GM19043 (cell line): ENCODE measurements around the gene ARL6IP1.
"Not testable (repeated sequence)": the region's sequence is repeated elsewhere in the genome, so short reads cannot be mapped to it uniquely, and the experiment has no call there.

Experiments
- ATAC-seq: cut with Tn5 transposase; IDR thresholded peaks from one replicate; pipeline ENCODE4 v1.9.1; 2021; ENCODE audit warnings: low read depth; ENCODE audit not compliant: unreplicated experiment

Gene ARL6IP1

GRCh38 chr16:18800293-18800692, 1.1 kb downstream of the ARL6IP1 start:
- no peak for ATAC-seq

DNA sequence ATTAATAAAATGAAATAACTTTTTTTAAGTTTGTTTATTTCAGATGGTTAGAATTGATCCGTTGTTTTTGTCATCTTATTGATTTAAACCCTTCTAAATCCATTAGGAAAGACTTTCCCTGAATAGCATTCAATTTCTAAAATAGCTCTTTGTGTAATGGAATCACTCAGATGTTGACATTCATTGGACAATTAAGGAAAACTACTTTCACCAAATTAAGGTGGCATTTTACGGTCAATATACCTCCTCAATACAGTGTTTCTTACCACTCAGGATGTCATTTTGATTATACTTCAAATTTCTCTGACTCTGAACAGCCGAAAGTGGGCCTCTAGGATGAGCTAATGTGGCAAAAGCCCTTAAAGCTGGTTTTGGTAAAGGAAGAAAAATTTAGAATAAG, 1.8 kb downstream of the ARL6IP1 start:
- no peak for ATAC-seq

- ATAC-seq: no peak
Measured at GRCh38 chr16:18797746-18798145, 3.6 kb downstream of the ARL6IP1 start.

DNA sequence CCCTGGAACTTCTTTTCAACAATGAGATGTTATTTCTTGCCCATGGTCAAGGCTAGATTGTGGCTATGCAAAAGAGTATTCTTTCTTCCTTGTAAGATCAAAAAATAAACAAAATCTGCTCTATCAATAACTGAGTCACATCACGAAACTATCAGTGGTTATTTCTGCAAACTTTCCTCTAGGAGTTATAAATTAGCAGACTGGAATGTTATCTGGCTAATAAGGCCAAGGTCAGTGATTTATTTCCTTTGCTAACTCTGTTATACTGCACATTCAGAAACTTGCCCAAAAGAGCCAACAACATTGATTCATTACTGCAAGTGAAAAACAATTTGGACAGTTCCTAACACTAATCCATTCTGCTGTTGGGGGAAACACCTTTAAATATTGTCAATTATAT, 5.0 kb downstream of the ARL6IP1 start:
- no peak for ATAC-seq

DNA sequence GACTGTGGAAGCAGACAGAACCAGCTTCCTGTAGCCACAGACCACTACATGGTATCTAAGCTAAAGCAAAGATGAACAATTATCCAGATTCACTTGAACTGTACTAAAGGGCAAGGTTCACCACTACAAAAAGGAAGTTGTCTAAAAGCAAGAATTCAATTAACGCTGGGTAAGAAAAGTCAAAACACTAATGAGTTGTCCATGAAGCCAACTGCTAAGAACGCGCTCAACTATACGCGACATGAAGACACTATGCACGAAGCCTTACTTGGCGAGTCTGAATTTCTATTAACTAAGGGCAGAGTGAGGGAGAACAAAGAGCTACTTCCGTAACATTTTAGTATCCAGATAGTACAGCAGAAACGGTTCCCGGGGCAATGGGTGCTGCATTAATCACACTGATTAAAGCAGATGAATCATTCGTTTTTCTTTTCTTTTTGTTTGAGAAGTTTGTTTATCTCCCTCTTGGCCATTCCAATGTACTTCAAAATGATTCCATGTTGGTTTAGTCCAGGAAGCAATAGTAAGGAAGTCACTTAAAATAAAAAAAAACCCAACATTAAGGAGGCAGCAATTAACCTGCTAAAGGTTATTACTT, 8.4 kb downstream of the ARL6IP1 start:
- no peak for ATAC-seq

GRCh38 chr16:18789850-18790706, 11.3 kb downstream of the ARL6IP1 start, which contains the start of gene RPS15A:
TSS of gene RPS15A (minus strand) at chr16:18790334. CDS start at chr16:18789113, 1,221 bp downstream.
- ATAC-seq: peak; percentile 87

GRCh38 chr16:18789515-18789849, 11.9 kb downstream of the ARL6IP1 start:
- ATAC-seq: no peak

GRCh38 chr16:18788828-18789514, 12.4 kb downstream of the ARL6IP1 start:
- no peak for ATAC-seq

DNA sequence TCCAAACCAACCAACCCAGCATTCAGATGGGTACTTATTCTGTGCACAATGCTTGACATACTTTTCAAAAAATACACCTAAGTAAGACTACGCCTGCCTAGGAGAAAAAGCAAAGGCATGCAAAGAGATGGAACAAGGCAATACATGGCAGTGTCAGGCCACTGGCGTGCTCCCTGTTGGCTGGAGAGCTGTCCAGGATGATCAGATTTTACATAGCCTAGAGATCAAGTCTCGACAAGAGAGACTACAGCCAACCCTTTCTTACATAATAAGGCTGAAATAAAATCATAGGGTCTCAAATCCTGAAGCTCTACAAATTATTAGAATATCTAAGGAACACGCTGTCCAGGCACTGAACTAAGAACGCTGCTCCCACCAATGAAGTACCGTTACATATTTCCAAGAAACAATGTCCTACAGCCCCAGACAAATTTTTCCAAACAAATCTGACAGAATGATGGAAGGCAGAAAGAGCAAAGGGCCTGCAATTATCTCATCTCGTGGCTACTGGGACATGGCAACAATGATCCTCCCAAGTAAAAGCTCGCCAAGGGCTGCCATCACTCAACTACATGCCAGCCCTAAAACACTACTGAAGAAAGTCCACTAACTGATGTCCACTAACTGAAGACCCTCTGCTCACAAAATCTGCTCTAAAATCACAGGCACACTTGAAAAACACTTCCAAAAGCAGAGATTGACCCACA, 16.3 kb downstream of the ARL6IP1 start:
- no peak for ATAC-seq

DNA sequence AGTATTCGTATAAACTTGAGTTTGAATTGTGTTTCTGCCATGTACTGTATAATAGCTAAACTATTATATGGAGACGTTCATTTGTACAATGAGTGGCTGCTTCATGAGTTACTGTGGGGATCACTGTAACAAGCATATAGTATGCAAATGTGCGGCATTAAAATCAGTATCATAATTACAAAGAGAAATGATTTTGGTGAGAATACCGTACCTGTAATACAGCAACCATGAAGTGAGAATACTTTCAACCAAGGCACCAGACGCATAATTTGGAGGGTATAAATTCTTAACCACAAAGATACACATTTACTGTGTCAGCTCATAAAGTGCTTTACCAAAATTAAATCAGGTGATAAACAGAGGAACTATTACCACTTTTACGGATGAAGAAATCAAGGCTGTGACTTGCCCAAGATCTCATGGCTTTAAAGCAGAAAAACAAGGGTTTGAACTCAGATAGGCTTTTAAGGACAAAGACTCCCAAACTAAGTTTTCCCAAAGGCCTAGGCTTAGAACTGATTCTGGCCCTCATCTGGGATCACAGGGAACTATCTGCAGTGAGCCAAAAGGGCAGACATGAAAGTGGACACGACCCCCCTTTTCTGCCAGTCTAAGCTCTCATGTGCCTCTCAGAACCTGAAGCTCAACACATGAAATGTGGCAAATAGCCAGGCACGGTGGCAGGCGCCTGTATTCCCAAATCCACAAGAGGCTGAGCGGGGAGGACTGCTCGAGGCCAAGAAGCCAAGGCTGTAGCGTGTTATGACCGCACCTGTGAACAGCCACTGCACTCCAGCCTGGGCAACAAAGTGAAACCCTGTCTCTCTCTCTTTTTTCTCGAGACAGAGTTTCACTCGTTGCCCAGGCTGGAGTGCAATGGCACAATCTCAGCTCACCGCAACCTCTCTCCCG, 17.7 kb downstream of the ARL6IP1 start:
- ATAC-seq: no peak

DNA sequence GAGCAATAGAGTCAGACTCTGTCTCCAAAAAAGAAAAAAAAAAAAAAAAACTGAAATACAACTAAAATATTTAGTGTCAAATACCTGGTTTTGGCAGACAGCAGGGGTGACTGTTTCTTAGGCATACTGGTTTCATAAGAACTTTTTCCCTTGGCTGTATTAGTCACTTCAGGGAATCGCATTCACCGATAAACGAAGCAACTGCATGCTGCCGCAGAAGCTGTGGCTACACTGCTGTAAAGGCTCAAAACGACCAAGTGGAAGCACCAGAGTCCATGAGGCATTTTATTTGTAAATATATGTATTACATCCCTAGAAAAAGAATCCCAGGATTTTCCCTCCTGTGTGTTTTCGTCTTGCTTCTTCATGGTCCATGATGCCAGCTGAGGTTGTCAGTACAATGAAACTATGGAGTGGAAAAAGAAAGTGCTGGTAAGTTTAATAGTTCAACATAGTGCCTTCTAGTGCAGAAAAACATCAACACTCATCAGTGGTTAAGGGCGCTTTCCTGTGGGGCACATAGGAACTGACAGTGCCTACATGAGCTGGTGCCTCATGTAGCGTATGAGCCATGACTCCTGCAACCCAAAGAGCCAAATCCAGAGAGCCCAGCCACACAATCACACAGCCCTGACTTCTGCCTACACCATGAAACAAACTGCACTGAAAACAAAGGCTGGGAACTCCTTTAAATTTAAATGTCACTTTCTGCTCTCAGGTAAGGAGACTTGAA, 18.5 kb downstream of the ARL6IP1 start:
- no peak for ATAC-seq

GRCh38 chr16:18781232-18781631, 20.1 kb downstream of the ARL6IP1 start:
- not testable (repeated sequence) for ATAC-seq

DNA sequence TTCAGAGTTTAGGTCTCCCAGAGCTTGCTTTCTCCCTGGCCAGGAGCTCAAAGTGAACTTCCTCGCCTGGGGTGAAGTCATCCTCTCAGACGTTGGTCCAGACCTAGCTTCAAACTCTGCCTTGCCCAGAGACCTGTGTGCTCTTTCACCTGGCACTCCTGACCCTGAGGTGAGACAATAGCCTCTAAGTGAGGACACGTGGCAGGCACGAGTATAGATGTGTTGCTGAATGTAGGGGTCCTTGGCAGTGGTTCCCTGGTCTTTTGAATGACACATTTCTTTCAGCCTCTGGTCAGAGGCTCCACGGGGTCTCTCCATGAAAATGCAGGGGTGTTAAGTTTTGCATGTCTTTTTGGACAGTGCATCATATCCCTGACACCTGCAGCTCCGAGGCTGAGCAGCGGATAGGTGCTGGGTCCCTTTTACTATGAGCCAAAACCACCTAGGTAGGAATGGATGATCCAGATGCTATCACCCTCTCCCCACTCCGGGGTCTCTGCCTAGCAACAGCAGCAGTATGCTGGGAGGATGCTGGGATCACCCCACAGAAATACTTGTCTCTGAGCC, 20.8 kb downstream of the ARL6IP1 start:
- ATAC-seq: not testable (repeated sequence)

GRCh38 chr16:18777664-18778063, 23.7 kb downstream of the ARL6IP1 start:
- not testable (repeated sequence) for ATAC-seq

- not testable (repeated sequence) for ATAC-seq
Measured at GRCh38 chr16:18776334-18776733, 25.0 kb downstream of the ARL6IP1 start.

DNA sequence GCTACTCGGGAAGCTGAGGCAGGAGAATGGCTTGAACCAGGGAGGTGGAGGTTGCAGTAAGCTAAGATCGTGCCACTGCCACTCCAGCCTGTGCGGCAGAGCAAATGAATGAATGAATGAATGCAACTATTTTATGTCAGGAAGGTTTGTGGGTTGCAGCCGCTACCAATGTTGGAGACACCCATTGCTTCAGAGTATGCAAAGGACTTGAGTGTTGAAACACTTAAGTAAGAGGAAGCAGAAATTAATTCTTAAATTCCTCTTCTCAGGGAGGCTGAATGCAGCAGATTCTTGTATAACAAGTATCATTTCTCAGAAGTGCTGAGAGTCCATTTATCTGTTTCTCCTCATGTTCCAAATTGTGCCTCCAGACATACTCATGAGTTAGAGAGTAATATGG, 26.7 kb downstream of the ARL6IP1 start:
- ATAC-seq: not testable (repeated sequence)

DNA sequence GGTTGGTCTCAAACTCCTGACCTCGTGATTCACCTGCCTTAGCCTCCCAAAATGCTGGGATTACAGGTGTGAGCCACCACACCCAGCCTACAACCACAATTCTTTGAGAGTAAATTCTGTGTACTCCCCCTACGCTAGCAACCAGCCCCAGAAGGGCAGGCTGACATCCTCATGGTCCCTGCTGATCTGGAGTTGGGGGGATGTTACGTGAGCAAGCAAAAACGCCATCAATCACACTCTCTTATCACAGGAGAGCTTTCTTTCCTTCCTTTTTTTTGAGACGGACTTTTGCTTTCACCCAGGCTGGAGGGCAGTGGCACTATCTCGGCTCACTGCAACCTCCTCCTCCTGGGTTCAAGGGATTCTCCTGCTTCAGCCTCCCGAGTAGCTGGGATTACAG, 29.2 kb downstream of the ARL6IP1 start:
- not testable (repeated sequence) for ATAC-seq

GRCh38 chr16:18770336-18770962, 30.9 kb downstream of the ARL6IP1 start:
- ATAC-seq: not testable (repeated sequence)
